Head of caudate nucleus (tissue), 42 donors: Measurements from ENCODE around the gene CORO2A.
"Not testable (repeated sequence)": the region's sequence is repeated elsewhere in the genome, so short reads cannot be mapped to it uniquely, and the experiment has no call there.

Experiments
- DNase-seq, 42 donors: peaks; one replicate each; pipeline versions ENCODE4 v3.0.0 to v3.0.0-alpha.2; 2020 to 2021; ENCODE audit warnings: mixed read lengths in 7 of 42
- intact Hi-C: fragments of 100-400 bp; cut with DNase I; formaldehyde crosslinking; loops from one replicate; pipeline ENCODE4 v1.15.0; 2022

The CORO2A gene

DNA sequence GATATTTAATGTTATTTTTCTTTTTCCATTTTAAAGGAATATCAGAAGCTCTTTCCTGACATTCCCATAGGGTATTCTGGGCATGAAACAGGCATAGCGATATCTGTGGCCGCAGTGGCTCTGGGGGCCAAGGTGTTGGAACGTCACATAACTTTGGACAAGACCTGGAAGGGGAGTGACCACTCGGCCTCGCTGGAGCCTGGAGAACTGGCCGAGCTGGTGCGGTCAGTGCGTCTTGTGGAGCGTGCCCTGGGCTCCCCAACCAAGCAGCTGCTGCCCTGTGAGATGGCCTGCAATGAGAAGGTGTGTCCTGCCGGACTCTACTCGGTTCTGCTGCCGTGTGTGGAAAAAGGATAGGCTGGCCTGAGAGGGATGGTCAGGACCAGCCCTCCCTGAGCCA, 111.7 kb downstream of the CORO2A start:
- no peak for DNase-seq
- intact Hi-C loops: loop anchor here (10.0 kb wide), 1 partner anchor 64 kb away; no protein-coding TSS in a partner anchor

DNA sequence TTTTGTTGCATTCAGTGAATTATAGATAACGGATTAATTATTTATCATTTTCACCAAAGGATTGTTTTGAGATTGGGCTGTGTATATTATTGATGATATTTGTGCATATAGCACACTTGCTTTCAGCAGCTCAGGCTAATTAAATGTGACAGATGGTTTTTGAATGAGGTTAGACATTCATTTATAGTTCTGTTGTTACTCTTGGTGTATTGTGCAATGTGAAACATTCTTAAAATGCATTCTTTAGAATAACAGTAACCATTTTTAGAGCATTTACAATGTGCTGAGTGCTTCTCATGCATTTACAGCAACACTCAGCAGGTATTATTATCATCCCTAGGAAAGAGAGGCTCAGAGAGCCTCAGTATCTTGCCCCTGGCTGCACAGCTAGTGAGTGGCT, 112.1 kb downstream of the CORO2A start:
- DNase-seq: no peak
- intact Hi-C loops: loop anchor here (10.0 kb wide), 1 partner anchor 64 kb away; no protein-coding TSS in a partner anchor

DNA sequence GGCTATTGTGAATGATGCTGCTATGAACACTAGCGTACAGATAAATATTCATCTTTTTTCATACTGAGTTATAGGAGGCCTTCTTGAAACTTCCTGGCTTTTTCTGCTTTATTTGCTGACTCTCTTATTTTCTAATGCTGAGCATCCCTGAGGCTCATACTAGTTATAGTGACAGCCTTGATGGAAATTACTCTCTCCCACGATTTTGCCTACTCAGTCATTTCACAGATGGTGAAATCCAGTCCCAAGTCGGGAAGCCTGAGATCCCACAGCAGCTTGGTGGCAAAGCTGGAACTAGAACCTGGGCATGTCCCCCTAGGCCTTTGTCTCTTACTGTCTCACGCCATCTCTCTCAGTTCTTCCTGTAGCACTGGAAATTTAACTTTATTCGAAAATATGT, 113.5 kb downstream of the CORO2A start:
- intact Hi-C loops: no loop called here
- DNase-seq: peak in 5 of 42 donors; percentile 30 to 59 (median 45)

DNA sequence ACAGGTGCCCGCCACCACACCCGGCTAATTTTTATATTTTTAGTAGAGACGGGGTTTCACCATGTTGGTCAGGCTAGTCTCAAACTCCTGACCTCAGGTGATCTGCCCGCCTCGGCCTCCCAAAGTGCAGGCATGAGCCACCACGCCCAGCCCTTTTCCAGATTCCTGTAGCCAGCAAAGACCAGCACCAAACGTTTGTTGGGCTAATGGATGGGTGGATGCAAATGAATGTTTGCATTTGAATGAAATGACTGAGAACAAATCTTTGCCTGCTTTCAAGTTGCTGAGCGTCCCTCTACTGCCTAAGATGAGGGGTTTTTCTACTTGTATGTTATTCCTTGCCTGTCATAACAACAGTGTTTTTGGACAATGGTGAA, 115.9 kb downstream of the CORO2A start:
- DNase-seq, intact Hi-C loops: not testable (repeated sequence)

DNA sequence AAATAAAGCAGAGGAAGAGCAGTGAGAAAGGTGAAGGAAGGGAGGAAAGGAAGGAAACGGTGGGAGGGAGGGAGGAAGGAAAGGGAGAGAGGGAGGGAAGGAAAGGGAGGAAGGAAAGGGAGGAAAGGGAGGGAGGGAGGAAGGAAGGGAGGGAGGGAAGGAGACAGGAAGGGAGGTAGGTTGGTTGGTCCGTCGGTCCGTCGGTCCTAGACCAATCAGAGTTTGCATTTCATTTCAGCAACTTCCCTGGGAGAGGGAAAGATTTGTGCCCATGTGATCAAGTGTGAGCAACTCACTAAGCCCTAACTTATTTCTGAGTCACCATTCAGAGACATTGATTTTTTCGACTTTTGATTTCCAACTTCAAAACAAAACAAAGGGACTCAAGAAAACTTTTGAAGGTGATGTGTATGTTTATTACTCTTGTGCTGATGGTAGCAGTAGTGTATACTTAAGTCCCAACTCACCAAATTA, 117.1 kb downstream of the CORO2A start:
- DNase-seq: no peak
- intact Hi-C loops: no loop called here

DNA sequence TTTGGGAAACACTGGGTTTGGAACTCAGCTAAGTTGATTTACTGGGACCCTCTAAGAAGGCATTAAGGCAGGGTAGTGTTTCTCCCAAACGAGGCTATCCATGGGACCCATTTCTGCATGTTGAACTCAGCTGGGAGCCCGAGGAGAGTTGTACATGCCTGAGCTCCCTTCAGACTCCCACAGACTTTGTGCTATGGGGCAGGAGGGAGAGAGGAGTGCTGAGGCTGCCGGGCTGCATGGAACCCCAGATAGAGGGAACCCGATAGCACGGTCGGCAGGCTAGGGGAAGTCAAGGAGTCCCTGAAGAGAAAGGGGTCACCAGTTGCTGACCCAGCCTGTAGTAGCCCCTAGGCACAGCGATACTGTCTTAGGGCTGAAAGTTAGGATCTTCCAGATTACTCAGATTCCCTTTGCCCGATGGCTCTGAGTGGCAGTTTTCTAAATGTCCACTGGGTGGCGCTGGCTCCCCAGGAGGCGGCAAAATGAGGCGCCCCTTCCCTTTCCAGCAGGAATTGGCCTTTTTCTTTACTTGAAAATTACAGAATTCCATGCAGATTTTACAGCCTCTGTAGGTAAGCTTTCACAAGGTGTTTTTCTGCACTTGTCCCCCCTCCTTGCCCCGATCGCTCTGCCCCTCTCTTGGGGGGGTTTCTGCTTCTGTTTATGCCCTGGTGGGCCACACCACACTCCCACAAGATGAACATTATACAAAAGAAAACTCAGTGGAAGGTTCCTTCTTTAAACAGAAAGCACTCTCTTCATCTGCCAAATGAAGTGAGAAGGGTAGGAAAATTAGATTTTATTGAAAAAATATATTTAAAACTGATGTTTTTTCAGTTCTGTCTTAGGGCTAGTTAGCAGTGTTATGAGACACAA, 118.1 kb downstream of the CORO2A start:
- peak in 41 of 42 donors; percentile 37 to 89 (median 72) for DNase-seq
- intact Hi-C loops: loop anchor here (5.0 kb wide), 1 partner anchor 188 kb away; no protein-coding TSS in a partner anchor

DNA sequence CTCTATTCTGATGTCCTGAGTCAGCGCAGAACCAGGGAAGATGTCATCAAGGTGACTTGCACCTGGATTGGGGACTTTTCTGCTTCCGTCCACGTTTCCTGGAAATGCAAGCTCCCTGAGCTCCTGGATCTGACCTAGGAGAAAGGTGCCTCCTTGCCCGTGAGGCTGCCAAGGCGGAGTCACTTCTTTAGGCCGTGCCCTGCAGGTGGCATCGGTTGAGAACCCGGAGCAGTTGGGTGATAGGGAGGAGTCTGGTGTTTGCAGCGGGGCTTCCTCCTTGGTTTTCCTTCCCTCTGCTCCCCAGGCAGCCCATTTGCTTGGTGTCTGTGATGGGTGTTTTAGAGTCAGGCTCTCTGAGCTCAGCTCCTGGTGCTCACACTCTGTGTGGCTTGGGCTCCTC, 120.7 kb downstream of the CORO2A start:
- no peak for DNase-seq
- intact Hi-C loops: loop anchor here (5.0 kb wide), 1 partner anchor 191 kb away; no protein-coding TSS in a partner anchor
